GM21737 (cell line): ENCODE measurements around the gene PRDM12.

Experiments used
- ATAC-seq: cut with Tn5 transposase; IDR thresholded peaks from one replicate; pipeline ENCODE4 v1.9.1; 2021; ENCODE audit warnings: mild to moderate bottlenecking, moderate library complexity; ENCODE audit not compliant: unreplicated experiment

Gene PRDM12

DNA sequence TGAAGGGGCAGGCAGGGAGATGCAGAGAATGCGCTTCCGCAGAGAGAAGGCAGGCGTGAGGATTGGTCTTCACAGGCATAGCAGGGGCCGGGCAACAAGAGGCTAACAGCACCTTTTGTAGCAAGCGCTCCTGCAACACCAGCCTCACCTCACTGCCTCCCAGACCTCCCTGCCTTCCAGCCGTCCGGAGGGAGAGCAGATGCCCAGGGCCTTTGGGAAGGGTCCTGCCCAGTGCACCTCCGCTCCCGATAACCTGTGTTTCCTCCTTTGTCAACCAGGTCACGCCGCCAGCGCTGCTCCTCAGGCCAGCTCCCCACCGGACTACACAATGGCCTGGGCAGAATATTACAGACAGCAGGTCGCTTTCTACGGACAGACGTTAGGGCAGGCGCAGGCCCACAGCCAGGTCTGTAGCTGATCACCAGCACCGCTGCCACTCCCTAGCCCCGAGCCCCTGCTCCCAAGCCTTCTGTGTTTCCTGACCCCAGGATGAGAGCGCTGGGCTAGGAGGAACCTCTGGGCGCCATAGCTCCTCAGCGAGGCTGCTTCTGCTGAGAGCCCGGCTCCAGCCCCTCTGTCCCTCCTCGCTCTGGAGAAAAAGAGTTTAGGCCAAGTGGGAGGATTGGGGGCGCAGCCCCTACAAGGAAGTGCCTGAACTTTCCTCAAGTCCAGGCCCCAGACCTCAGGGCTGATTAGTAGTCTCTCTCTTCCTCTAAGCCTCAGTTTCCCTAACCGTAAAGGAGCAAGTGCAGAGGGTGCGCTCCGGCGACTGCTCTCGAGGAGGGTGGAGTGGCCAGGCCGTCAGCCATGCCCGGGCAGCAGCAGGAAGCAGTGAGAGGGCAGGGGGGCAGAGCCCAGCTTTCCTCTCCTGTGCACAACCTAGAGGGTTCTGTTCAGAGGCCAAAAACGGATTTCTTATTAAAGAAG is 28.4 kb upstream of the PRDM12 start:
- no peak for ATAC-seq

DNA sequence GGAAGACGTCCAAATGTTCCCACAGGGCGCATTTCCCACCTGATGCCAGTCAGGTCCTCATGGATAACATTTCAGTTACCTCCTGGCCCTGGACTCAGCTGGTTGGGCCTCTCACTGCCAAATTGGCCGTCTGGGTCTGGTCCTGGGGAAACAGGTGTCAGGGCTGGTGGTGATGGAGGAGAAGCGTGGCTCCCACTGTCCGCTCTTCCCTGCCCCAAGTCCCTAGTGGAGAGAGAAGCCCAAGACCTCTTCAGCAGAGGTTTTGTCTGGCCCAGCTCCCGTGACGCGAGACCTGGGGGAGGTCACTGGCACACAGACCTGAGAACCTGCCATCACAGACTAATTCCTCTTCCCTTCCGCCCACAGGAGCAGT is 27.8 kb upstream of the PRDM12 start:
- no peak for ATAC-seq

DNA sequence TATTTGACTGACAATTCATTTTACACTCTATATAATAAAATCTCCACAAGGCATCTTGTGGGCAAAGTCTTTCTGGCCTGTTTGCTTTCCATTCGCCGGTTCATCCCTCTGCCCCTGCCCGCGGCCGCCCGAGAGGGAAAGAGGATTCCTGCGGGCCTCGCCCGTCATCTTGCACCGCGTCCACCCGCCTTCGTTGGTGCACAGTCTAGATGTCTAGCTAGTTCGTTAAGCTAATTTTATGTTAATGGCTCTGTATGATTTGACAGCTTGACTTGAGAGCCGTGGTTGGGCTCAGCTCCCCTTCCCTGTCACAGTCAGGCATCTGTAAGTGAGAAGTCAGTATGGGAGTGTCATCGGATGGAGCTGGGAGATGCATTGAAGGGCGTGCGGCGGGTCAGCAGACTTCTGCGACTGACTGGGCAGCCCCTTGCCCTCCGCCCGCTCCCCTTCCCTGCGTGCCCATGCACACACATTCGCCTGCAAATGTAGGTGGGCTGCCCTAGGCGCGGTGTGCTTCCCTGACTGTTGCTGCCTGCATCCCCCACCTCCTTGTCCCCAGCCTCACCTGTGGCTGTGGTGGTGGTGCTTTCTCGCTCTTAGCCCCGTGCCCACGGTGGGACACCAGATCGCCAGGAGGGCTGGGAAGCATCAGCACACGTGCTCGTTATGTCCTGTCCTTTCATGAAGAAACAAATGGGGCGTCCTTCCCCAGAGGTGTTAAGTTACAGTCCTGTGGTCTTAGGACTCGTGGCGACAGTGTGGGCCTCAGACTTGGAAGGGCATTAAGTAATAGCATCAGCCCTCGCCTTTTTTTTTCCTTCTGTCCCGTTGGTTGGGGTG is 25.9 kb upstream of the PRDM12 start:
- no peak for ATAC-seq

DNA sequence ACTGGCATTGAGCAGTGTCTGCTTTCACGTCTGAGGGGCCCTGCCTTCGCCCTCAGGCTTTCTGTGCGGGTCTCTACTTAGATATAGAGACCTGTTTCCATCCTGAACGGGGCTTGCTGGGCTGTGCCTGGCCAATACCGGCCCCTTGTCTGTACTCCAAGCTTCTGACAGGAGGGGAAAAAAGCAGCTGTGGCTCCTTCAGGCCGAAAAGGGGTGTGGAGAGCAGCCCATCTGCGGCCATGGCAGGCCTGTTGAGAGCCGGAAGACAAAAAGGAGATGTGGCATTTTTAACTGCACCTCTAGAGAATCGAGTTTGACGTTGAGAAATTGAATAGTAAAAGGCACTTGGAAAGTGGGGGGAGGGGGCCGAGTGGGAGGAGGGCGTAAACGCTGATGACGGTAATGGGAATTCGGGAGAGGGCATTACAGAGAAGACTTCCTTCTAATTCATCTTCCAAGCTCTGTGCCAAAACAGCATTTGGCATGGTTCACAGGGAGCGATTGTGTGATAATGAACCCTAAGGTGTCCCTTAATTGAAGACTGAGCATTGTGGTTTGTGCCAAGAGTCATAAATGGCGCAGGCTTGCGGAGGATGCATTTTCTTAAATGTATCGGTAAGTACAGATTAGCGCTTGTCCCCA is 25.1 kb upstream of the PRDM12 start:
- ATAC-seq, result no peak

DNA sequence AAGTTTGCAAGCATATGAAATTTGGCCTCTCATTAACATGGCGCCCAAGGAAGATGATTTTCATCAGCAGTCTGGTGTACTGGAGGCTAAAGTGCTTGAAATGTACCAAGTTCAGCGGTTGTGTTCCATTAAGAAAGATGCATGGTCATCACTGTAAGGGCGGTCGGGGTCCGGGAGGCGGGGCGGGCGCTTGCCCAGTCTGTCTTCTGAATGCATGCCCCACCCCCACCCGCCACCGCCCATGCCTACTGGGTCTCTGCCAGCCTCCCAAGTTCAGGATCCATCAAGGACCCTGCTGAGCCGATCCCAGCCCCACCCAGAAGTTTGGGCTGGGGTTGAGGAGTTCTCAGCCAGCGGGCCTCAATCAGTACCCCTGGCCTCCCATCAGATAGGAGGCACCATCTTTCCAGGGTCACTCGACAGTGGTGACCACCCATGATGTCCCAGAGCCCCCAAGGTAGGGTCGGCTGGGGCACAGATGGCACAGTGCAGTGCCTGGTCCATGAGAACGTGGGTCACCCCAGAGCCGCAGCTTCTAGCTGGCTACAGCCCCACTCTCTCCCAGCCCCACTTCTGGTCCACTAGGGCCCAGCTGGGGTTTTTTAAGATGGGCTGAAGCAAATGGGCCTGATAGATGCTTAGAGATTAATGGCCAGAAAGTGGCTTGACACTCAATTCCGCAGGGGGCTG is 24.4 kb upstream of the PRDM12 start:
- no peak for ATAC-seq

DNA sequence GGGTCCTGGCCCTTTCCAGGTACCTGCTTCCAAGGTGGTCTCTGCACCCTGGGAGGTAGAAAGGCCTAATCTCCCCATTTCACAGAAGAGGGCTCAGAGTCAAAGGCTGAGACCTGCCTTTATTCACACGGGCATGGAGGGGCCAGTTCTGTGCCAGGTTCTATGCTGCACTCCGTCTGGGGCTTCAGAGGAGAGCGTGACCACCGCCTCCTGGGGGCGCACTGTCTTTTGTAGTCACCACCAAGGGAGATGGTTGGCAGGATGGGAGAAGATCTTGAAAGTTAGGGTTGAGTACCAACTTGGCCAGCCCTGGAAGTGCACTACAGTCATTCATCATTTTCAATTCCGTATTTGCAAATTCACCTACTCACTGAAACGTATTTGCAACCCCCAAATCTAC is 23.7 kb upstream of the PRDM12 start:
- no peak for ATAC-seq

DNA sequence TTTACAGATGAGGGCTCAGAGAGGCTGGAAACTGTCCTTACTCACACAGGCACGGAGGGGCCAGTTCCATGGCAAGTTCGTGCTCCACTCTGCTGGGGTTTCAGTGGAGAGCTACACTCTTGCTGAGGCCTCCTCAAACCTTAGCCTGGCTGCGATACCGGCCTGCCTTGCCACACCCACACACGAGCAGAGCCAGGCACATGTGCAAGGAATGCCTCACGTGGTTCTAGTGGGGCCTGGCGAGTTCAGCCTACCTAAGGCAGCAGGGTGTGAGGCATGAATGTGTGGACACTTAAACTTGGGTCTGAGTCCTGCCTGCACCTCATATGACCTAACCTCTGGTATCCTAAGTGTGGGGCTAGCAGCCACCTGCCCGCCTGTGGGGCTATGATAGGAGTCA is 21.5 kb upstream of the PRDM12 start:
- ATAC-seq, result no peak

DNA sequence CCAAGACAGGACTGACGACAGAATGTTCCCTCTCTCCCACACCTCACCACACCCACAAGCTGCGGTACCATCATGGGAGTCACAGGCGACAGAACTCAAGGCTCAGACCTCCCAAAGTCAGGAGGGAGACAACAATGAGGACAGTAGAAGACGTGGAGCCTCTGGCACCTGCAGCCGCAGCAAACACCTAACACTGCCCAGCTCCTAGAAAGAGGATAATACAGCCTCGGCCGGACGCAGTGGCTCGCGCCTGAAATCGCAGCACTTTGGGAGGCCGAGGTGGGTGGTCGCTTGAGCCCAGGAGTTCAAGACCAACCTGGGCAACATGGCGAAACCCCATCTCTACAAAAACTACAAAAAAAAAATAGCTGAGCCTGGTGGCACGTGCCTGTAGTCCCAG is 13.2 kb upstream of the PRDM12 start:
- ATAC-seq, result no peak

DNA sequence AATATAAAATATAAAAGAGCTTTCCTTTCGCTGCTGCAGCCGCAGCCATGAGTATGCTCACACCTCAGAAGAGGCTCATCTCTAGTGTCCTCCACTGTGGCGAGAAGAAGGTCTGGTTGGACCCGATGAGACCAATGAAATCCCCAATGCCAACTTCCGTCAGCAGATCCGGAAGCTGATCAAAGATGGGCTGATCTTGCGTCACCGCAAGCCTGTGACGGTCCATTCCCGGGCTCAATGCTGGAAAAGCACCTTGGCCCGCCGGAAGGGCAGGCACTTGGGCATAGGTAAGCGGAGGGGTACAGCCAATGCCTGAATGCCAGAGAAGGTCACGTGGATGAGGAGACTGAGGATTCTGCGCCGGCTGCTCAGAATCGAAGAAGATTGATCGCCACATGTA is 12.6 kb upstream of the PRDM12 start:
- ATAC-seq, result no peak

DNA sequence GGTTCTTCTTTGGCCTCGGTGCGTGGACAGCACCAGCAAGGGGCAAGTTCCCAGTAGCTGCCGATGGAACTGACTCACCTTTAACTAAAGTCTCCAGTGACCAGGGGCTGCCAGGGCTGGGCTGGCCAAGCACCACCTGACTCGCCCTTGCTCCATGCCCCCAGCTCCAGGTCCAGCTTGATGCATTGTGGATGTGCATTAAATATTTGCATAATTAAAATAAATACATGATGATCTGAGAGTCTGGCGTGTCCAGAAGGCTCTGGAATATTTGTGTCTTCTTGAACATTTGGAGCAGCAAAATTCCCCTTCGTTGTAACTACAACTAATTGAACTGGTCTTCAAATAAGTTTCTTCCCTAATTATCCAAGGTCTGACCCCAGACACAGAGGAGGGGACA is 9.5 kb upstream of the PRDM12 start:
- ATAC-seq, result no peak

DNA sequence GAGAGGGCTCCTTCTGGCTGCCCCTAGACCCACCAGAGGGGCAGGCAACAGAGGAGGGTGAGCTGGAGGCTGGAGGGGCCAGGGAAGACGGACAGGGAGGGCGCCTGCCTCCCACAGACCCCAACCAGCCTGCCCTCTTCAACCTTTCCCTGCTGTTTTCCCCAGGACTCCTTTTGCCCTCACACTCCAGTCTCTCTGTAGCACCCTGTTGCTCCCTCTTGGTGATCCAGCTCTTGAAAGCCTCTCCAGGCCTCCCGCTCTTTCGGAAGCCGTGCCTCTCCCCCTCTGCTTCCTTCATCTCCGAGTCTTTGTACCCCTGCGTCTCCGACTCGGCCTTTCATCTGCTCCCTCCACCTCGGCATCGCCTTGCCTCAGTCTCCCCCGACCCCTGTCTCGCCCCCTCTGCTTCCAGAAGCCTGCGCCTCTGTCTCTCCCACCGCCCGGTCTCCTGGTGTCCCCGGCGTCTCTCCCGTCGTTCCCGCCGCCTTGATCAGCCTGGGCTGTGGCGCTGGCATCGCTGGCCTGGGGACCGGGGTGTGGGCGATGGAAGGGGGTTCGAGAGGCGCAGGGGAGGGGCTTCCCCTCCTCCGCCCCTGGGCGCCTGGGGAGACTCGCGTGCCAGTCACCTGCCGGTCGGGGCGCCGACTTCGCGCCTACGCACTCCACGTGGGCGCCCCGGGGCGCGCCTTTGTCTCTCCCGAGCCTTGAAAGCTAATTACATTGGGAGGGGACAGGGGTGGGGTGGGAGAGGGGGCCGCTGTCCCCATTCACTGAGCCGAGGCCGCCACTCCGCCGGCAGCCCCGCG is 5.3 kb upstream of the PRDM12 start:
- ATAC-seq, result no peak

DNA sequence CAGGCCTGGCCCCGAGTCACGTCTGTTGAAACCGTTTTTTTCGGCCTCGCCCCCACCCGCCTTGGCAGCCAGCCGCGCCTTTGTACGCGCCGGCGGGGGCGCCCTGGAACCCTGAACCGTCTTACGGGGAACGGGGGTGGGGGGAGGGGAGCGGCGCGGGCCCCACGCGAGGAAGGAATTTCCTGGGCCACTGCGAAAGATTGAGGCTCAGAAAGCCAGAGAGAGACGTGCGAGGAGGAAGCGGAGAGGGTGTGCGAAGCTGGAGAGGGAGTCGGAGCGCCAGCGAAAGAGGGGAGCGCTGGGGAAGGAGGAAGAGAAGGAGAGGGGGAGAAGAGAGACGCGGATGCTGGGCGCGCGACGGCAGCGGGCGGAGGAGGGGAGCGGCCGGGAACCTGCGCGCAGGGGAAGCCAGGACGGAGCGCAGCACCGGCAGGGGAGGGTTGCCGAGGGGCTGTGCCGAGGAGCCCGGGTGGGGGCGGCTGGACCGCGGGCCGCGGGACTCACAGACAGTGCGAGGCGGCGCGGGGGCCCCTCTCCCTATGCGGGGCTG is 4.6 kb upstream of the PRDM12 start:
- ATAC-seq, result no peak

DNA sequence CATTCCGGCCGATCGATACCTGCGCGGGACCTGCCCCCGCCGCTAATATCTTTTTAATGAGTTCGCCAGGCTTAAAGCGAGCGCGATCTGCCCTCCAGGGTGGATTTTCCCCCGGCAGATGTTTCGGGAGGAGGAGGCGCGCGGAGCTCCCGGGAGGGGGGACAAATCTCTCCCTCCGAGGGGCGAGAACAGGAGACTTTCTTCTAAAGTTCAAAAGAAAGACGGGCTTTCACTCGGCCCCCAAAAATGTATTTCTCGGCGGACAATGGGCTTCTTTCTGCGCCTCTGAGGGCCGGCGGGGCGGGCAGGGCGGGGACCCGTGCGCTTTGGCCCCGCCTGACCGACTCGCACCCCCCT is 4.1 kb upstream of the PRDM12 start:
- no peak for ATAC-seq

DNA sequence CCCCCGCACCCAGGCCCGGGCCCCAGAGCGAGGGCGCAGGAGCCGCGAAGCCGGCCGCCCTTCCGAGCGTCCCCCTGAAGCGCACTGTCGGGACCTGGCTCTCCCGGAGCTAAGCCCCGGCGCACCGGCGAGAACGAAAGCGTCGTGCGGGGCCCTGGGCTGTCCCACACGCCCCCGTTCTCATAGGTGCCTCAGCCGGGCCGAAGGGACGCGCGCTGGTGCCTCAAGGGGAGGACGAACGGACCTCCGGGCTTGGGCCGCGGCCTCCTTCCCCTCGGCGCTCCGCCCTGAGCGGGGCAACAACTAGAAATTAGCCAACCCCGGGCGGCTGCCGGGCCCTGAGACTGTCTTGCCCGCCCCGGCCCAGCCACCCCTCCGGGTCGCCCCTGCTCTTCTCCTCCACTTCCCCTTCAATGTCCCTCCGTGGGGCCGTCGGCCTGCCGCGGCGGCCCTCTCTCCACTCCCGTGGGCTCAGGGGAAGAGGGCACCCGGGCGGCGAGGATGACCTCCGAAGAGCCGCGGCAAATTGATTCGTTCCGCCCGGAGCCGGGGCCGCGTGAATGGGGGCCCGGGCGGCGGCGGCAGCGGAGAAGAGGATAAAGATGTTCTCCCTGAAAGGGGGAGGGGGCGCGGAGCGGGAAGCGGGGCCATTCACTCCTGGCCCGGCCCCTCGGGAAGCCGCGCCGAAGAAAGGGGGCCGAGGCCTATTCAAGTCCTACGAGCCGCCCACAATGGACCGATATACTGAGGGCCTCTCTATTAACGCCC is 3.5 kb upstream of the PRDM12 start:
- no peak for ATAC-seq

DNA sequence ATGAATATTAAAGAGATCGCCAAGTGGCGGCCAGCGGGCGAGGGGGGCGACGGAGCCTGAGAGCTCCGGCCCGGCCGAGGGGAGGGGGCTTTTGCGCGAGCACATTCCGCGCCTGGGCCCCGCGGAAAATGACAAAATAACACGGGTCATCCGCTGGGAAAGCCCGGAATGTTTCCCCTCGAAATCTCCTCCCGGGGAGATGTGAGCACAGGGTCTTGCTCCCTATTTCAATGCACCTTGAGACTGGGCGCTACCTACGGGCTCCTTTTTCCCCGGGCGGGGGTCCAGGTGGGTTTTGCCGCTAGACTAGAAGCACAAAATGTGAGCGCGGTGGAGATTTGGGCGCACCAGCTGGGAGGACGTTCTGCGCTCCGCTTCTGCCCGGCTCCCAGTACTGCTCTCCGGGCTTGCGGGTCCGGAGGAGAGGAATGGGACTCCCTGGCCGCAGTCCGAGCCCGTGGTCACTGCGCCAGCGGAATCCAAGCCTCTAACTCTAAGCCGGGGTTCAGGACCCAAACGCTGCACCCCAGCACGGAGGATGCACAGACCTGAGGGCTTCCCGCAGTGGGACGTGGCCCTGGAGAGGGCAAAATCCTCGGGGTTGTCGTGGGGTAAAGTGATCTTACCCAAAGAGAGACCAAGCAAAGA is 2.8 kb upstream of the PRDM12 start:
- no peak for ATAC-seq

DNA sequence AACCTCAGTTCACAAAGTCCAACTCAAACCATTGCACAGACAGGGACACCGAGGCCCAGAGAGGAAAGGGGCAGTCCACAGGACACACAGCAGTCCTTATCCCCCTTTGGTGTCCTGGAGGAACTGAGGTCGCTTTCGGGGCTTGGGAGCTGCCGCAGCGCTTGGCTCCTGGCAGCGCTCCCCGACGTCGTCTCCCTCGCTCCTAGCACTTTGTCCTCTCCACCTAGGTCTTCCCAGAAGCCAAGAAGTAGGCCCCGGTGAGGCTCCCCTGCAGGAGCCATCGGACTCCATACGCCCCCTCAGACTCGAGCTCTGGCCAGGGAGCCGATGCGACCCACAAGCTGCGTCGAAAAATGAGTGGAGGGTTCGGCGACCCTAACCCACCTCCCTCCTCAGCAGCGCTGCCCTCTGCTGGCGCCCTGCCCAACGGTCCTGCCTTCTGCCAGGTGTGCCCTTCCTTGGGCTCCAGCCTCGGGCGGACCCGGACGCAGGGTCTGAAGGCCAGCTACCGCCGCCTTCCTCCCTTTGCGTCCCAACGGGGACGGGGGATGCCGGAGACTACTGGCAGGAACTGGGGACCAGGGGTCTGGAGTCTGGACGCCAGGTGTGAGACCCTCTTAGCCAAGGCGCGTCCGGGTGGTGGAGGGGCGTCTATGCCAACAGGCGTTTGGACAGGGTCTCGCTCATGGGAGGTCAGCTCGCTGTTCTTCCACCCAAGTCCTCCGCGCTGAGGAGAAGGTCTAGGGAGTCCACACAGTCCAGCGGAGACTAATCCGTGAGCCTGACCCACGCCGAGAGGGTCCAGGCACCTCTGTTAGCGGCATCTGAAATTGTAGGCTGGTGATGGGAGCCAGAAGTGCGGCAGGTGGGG is 2.1 kb upstream of the PRDM12 start:
- ATAC-seq, result no peak

DNA sequence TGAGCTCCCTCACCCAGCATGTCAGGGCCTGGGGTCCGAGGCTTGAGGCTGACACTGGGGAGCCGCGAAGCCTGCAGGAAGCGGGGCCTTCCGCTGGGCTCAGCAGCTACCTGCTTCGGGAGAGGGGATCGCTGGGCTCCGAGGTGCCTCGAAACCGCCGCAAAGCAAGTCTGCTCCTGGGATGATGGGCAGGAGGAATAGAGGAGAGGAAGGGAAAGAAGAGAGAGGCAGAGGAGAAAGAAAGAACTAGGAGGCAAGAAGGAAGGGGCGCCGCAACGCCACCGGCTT is 1.5 kb upstream of the PRDM12 start:
- ATAC-seq, result no peak
